K562 (cell line): ENCODE results near the gene POU1F1. TPM values are rescaled to one million over a fixed set of nuclear protein-coding genes. Genes with fewer than 3 reads are reported as not detected.

ENCODE experiments used
- ATF7 ChIP-seq: fragments of 450-650 bp; IDR thresholded peaks from 2 replicates; pipeline ENCODE4 v1.7.1; 2014; ENCODE audit warnings: mild to moderate bottlenecking, moderate library complexity
- CBX1 ChIP-seq: sonication (generic); IDR thresholded peaks from 2 replicates; pipeline ENCODE4 v1.6.1; 2016; ENCODE audit warnings: antibody characterized with exemption, low read depth, mild to moderate bottlenecking
- ETV5 ChIP-seq: sonication (generic); formaldehyde crosslinking; IDR thresholded peaks from 2 replicates; pipeline ENCODE4 v1.4.0; 2020; ENCODE audit warnings: low read depth, mild to moderate bottlenecking, missing genetic modification reagents
- ETV6 ChIP-seq, 3 experiments: fragments of 150-350 bp in 1 of 3; sonication (generic) in 1 of 3; formaldehyde crosslinking in 1 of 3; IDR thresholded peaks; 2 replicates each; pipeline versions ENCODE4 v1.6.1 to v1.8.0; 2014 to 2022; ENCODE audit warnings: borderline replicate concordance in 2 of 3, low read depth in 2 of 3, antibody characterized with exemption in 1 of 3, low read length in 1 of 3, mild to moderate bottlenecking in 1 of 3, missing genetic modification reagents in 1 of 3
- GATAD2B ChIP-seq: fragments of 450-650 bp; IDR thresholded peaks from 2 replicates; pipeline ENCODE4 v1.6.1; 2017; ENCODE audit warnings: mild to moderate bottlenecking, borderline replicate concordance
- HIVEP1 ChIP-seq: fragments of 250-450 bp; sonication (Bioruptor Pico); IDR thresholded peaks from 2 replicates; pipeline ENCODE4 v1.4.0; 2020; ENCODE audit warnings: mild to moderate bottlenecking
- HMG20A ChIP-seq: fragments of 450-650 bp; formaldehyde crosslinking; conservative IDR thresholded peaks from 2 replicates; pipeline ENCODE4 v1.4.0; 2020; ENCODE audit warnings: mild to moderate bottlenecking, mixed read lengths
- HNRNPLL ChIP-seq: fragments of 200-400 bp; formaldehyde crosslinking; IDR thresholded peaks from 2 replicates; pipeline ENCODE4 v1.6.1; 2017; ENCODE audit warnings: low read length, low read depth, mild to moderate bottlenecking; ENCODE audit not compliant: poor library complexity, severe bottlenecking
- ILF3 ChIP-seq: fragments of 450-650 bp; IDR thresholded peaks from 2 replicates; pipeline ENCODE4 v1.6.1; 2018; ENCODE audit warnings: antibody characterized with exemption, mild to moderate bottlenecking, moderate library complexity, borderline replicate concordance
- MYBL2 ChIP-seq, 2 experiments: fragments of 450-650 bp in 1 of 2; sonication (generic) in 1 of 2; formaldehyde crosslinking in 1 of 2; IDR thresholded peaks; 2 replicates each; pipeline versions ENCODE4 v1.6.1 to v1.8.1; 2017 to 2022; ENCODE audit warnings: borderline replicate concordance in 1 of 2, inconsistent platforms in 1 of 2, low read depth in 1 of 2, mild to moderate bottlenecking in 1 of 2, missing genetic modification reagents in 1 of 2, moderate library complexity in 1 of 2
- NEUROD1 ChIP-seq: fragments of 150-350 bp; IDR thresholded peaks from 2 replicates; pipeline ENCODE4 v1.6.1; 2014; ENCODE audit warnings: borderline replicate concordance, low read length, low read depth; ENCODE audit not compliant: partially characterized antibody
- NFE2 ChIP-seq: IDR thresholded peaks from 2 replicates; pipeline ENCODE4 v1.6.1; 2014; ENCODE audit warnings: antibody characterized with exemption, low read depth
- NR3C1 ChIP-seq: sonication (generic); formaldehyde crosslinking; IDR thresholded peaks from 2 replicates; pipeline ENCODE4 v1.8.1; 2022; ENCODE audit warnings: missing genetic modification reagents
- PRDM10 ChIP-seq: fragments of 450-650 bp; IDR thresholded peaks from 2 replicates; pipeline ENCODE4 v1.6.1; 2018; ENCODE audit not compliant: partially characterized antibody
- RBM17 ChIP-seq: fragments of 200-400 bp; formaldehyde crosslinking; IDR thresholded peaks from 2 replicates; pipeline ENCODE4 v1.6.1; 2017; ENCODE audit warnings: low read depth, mild to moderate bottlenecking, low read length, borderline replicate concordance
- SMARCB1 ChIP-seq: IDR thresholded peaks from 2 replicates; pipeline ENCODE4 v1.6.1; 2011; ENCODE audit warnings: improper control_type of control experiment, low read depth; ENCODE audit not compliant: insufficient read length
- SNRNP70 ChIP-seq: fragments of 200-400 bp; formaldehyde crosslinking; optimal IDR thresholded peaks from 2 replicates; pipeline ENCODE3; 2017; ENCODE audit warnings: low read depth, low read length
- ZFPM2 ChIP-seq: fragments of 250-450 bp; sonication (Bioruptor Pico); IDR thresholded peaks from 2 replicates; pipeline ENCODE4 v1.5.1; 2022; ENCODE audit warnings: mild to moderate bottlenecking
- ZNF12 ChIP-seq: sonication (generic); formaldehyde crosslinking; IDR thresholded peaks from 2 replicates; pipeline ENCODE4 v1.4.0; 2020; ENCODE audit warnings: mild to moderate bottlenecking, missing genetic modification reagents
- ZNF282 ChIP-seq: sonication (generic); formaldehyde crosslinking; IDR thresholded peaks from 2 replicates; pipeline ENCODE4 v1.8.1; 2023; ENCODE audit warnings: missing genetic modification reagents
- polyA plus RNA-seq, 8 experiments: library from polyadenylated mRNA; depleted of rRNA in 4 of 8; stranded (reverse) in 5 of 8; unstranded in 3 of 8; fragments of >200 nt; fragmentation: Nextera tagmentation in 2 of 8; fragmentation: Illumina TruSeq in 1 of 8; extraction: Ambion mirVana in 2 of 8; extraction: Trizol in 1 of 8; gene quantifications; 2 replicates each; pipeline versions ENCODE4 v1.2.1 to v1.2.3, GENCODE V29; 2011 to 2014; ENCODE audit warnings: inconsistent platforms in 1 of 8, missing spikeins in 1 of 8
- total RNA-seq, 7 experiments: library from RNA; depleted of rRNA in 6 of 7; stranded (reverse); fragments of >200 nt in 6 of 7; fragmentation: Illumina TruSeq in 2 of 7; extraction: Trizol in 2 of 7; gene quantifications; 2 replicates each; pipeline versions ENCODE4 v1.2.1 to v1.2.3, GENCODE V29; 2011 to 2021; ENCODE audit warnings: low replicate concordance in 1 of 7
- TF ChIP-seq, protein P1 (sequence below): fragments of 450-650 bp; IDR thresholded peaks from 2 replicates; pipeline ENCODE4 v1.6.1; 2017; ENCODE audit warnings: mild to moderate bottlenecking, moderate library complexity
- TF ChIP-seq, protein P2 (sequence below): fragments of 250-450 bp; sonication (Bioruptor Pico); IDR thresholded peaks from 2 replicates; pipeline ENCODE4 v1.5.1; 2021; ENCODE audit warnings: mild to moderate bottlenecking

POU1F1 gene
- total and polyA plus RNA-seq, 9 of the 15 experiments (the other 6 are each of a cell fraction or from before 2014, with no cell fraction given): not detected

GRCh38 chr3:87227104-87227834, 49.1 kb downstream of the POU1F1 start, which contains the start of gene CHMP2B (continued):
- TF ChIP-seq PRDM10: no peak
- TF ChIP-seq ZNF12 (CRISPR knock-in tag): no peak
- TF ChIP-seq NEUROD1: no peak
- TF ChIP-seq, protein P1, sequence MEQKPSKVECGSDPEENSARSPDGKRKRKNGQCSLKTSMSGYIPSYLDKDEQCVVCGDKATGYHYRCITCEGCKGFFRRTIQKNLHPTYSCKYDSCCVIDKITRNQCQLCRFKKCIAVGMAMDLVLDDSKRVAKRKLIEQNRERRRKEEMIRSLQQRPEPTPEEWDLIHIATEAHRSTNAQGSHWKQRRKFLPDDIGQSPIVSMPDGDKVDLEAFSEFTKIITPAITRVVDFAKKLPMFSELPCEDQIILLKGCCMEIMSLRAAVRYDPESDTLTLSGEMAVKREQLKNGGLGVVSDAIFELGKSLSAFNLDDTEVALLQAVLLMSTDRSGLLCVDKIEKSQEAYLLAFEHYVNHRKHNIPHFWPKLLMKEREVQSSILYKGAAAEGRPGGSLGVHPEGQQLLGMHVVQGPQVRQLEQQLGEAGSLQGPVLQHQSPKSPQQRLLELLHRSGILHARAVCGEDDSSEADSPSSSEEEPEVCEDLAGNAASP: no peak
- TF ChIP-seq SNRNP70: no peak
- no peak for TF ChIP-seq ZFPM2
- TF ChIP-seq CBX1: no peak
- no peak for TF ChIP-seq ILF3
- TF ChIP-seq SMARCB1: no peak
- no peak for TF ChIP-seq HIVEP1
- TF ChIP-seq ZNF282 (CRISPR knock-in tag): no peak
- TF ChIP-seq RBM17: no peak
- TF ChIP-seq, protein P2, sequence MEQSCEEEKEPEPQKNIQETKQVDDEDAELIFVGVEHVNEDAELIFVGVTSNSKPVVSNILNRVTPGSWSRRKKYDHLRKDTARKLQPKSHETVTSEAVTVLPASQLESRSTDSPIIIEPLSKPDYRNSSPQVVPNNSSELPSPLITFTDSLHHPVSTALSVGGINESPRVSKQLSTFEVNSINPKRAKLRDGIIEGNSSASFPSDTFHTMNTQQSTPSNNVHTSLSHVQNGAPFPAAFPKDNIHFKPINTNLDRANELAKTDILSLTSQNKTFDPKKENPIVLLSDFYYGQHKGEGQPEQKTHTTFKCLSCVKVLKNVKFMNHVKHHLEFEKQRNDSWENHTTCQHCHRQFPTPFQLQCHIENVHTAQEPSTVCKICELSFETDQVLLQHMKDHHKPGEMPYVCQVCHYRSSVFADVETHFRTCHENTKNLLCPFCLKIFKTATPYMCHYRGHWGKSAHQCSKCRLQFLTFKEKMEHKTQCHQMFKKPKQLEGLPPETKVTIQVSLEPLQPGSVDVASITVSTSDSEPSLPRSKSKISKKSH (CRISPR knock-in tag): no peak
- no peak for TF ChIP-seq MYBL2 (IDR thresholded peaks at IDR 0.05; ENCODE audit: low read depth)
- no peak for TF ChIP-seq MYBL2 (CRISPR knock-in tag; IDR thresholded peaks at IDR 0.05; ENCODE audit: borderline replicate concordance)
- TF ChIP-seq HNRNPLL: peak; percentile 68
- no peak for TF ChIP-seq GATAD2B
- peak; percentile 37; the same call in 1 of the 2 replicates for TF ChIP-seq ATF7
- no peak for TF ChIP-seq NFE2
- peak; percentile 42; the same call in 1 of the 2 replicates for TF ChIP-seq ETV5 (CRISPR knock-in tag)
- no peak for TF ChIP-seq HMG20A
- TF ChIP-seq ETV6 (IDR thresholded peaks at IDR 0.05; ENCODE audit: borderline replicate concordance in 1 of 2, low read depth in 2 of 2, low read length in 1 of 2): no peak
- TF ChIP-seq ETV6 (CRISPR knock-in tag; IDR thresholded peaks at IDR 0.05; ENCODE audit: borderline replicate concordance): no peak
- TF ChIP-seq NR3C1 (CRISPR knock-in tag): no peak
